Pons (tissue), 1 donor: ENCODE data around the gene DNMT3B.
A peak's percentile ranks its signal among the peaks of the same experiment; 100 is the strongest.
"Not testable (repeated sequence)": the region's sequence is repeated elsewhere in the genome, so short reads cannot be mapped to it uniquely, and the experiment has no call there.

Experiments used
- DNase-seq: peaks from one replicate; pipeline ENCODE4 v3.0.0-alpha.2; 2016; ENCODE audit warnings: low spot score

Gene DNMT3B

DNA sequence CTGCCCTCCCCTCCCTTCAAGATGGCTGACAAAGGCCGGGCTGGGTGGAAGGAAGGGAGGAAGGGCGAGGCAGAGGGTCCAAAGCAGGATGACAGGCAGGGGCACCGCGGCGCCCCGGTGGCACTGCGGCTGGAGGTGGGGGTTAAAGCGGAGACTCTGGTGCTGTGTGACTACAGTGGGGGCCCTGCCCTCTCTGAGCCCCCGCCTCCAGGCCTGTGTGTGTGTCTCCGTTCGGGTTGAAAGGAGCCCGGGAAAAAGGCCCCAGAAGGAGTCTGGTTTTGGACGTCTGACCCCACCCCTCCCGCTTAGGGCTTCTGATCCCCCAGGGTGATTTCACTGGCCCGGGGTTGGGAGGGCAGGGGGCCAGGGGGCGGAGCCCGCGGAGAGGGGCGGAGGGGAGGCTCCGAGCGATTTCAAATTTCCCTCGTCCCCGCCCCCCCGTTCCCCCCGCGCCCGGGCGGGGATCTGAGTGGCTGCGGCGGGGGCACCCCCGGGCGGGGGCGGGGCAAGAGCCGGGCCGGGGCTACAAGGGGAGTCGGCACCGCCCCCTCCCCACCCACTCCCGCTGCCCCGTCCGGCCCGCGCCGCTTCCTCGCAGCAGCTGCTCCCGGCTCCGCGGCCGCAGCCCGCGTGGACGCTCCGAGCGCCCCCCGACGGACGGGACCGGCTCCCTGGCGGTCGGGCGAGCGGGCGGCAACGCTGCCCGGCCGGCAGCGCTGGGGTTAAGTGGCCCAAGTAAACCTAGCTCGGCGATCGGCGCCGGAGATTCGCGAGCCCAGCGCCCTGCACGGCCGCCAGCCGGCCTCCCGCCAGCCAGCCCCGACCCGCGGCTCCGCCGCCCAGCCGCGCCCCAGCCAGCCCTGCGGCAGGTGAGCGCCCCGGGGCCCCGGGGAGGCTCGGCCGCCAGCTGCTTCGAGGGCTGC is at the start of gene DNMT3B:
TSS of gene DNMT3B (plus strand) at position 555 of the 923 bp plus-strand sequence. CDS start 17,939 bp downstream, outside the sequence.
- DNase-seq = peak; percentile 46

DNA sequence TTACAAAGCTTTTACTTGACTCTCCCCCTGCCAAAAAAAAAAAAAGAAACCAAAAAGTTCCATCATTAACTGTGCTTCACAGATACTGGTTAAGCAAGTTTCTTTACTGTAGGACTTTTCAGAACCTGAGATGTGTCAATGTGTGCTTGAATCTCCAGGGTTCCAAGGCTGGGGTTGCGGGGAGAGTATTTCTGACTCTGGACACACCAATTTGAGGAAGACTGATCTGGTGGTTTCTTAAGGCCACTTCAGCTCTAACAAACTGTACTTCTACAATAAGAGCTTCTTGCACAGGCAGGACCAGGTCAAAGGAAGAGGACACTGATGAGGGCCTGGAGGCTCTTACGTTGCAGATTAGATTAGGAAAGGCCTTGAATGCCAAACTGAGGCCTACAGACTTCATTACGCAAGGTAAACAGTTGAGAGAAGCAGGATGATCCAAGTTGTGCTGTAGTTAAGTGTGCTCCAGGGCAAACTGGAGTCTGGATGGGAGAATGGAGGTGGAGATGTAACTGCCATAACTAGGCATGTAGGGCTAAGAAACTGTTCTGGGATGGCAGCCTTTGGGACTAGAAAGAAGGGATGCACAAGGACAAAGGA is 43.3 kb upstream of the DNMT3B start:
- DNase-seq = no peak

DNA sequence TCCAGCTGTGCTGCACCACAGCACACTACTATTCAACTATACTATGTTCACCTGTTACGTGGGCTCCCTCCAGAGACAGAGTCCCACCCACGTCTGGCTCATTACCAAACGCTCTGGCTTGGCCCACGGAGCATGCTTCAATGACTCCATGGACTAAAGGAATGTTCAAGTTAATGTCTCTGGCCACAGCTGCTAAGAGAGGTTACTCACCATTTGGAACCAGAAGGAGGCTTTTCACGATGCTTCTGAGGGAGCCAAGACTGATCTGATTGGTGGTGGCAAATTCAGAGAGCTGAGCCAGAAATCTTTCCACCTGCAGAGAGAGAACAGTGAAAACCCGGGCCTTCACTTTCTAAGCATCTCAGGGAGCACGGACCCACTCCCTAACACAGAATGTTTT is 34.5 kb upstream of the DNMT3B start:
- DNase-seq = peak; percentile 20

DNA sequence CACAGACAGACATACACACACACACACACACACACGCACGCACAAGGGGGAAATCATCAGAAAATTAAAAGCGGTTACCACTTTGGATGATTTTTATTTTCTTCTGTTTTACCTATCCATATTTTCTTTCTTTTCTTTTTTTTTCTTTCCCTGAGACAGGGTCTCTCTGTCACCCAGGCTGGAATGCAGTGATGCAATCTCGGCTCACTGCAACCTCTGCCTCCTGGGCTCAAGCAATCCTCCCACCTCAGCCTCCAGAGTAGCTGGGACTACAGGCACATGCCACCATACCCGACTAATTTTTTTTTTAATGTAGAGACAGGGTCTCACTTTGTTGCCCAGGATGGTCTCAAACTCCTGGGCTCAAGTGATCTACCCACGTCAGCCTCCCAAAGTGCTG is 33.8 kb upstream of the DNMT3B start:
- not testable (repeated sequence) for DNase-seq

DNA sequence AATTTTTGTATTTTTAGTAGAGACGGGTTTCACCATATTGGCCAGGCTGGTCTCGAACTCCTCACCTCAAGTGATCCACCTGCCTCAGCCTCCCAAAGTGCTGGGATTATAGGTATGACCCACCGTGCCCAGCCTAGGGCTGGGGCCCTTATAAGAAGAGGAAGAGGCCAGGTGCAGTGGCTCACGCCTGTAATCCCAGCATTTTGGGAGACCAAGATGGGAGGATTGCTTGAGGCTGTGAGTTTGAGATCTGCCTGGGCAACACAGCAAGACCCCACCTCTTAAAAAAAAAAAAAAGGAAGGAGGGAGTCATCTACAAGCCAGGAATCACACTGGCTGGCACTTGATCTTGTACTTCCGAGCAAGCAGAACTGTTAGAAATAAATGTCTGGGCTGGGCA is 32.9 kb upstream of the DNMT3B start:
- not testable (repeated sequence) for DNase-seq

DNA sequence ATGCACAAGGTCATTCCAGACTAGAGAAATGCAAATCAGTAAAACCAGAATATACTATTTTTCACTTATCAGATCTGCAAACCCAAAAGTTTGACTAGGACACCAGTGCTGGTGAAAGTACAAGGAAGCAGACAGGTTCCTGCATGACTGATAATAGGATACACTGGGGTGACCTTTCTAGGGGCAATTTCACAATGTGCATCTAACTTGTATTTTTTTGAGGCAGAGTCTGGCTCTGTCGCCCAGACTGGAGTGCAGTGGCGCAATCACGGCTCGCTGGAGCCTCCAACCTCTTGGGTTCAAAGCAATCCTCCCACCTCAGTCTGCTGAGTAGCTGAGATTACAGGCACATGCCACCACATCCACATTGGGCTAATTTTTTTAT is 30.3 kb upstream of the DNMT3B start:
- DNase-seq = no peak

DNA sequence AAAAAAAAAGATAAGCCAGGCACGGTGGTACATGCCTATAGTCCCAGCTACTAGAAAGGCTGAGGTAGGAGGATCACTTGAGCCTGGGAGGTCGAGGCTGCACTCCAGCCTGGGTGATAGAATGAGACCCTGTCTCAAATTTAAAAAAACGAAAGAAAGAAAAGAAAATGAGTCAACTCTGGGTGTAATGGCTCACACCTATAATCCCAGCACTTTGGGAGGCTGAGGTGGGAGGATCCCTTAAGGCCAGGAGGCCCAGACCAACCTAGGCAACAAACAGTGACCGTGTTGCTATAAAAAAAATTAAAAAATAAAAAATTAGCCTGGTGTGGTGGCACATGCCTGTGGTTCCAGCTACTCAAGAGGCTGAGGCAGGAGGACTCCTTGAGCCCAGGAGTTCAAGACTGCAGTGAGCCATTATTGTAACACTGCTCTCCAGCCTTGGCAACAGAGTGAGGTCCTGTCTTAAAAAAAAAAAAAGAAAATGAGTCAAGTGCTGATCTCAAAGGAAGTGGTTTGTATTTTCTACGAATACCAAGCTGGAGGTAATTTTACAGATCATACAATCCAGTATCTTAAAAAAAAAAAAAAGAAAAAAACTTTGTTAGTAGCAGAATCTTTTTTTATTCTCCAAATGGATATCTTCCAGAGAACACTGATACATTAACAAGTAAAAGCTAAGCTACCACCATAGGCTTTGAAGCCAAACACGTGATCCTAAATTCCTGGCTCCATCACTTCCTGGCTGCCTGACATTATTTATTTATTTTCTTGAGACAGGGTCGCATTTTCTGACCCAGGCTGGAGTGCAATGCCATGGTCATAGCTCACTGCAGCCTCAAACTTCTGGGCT is 24.6 kb upstream of the DNMT3B start:
- no peak for DNase-seq

DNA sequence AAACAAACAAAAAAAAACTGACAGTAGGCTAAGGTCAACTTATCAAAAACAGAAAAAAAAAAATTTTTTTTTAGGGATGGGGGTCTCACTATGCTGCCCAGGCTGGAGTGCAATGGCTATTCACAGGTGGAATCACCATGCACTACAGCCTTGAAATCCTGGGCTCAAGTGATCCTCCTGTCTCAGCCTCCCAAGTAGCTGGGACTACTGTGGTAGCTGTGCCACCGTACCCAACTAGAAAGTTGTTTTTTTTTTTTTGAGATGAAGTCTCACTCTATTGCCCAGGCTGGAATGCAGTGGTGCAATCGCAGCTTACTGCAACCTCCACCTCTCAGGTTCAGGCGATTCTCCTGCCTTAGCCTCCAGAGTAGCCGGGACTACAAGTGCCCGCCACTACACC is 21.0 kb upstream of the DNMT3B start:
- DNase-seq = no peak

DNA sequence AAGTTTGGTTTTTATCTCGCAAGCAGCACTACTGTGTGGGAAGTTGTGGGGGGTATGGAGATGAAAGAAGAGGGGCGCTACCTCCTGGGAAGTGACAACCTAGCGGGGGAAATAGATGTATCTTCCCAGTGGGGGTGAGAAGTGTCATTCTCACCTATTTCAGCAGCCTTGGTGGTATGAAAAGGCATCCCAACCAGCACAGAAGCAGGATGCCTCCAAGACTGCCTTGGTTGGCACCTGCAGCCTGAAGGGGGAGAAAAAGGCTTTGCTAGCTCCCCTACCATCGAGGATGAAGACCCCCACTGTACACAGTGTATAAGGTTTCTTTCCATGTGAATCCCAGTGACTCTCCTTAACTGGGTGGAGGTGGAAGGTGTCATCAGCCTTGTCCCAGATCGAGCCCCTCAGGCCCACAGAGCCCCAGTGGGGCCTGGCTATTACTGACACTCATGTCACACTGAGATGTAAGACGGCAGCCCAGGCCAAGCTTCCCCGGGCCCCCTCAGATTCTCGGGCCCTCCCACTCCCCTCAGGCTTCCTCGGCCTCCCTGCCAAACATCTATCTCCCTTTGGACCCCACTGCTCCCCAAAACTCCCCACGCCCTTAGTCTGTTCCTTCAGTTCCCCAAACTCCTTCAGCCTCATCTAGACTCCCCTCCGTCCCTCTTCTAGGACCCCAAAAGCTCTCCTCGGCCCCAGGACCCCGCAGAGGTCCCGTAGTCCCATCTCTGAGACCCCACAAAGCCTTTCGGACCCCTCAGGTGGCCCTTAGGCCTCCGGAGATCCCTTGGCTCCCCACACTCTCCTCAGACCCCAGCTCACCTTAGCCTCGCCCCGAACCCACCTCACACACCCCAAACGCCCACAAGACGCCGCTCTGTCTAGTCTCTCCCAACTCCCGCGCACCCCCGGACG is 19.6 kb upstream of the DNMT3B start:
- DNase-seq = no peak

DNA sequence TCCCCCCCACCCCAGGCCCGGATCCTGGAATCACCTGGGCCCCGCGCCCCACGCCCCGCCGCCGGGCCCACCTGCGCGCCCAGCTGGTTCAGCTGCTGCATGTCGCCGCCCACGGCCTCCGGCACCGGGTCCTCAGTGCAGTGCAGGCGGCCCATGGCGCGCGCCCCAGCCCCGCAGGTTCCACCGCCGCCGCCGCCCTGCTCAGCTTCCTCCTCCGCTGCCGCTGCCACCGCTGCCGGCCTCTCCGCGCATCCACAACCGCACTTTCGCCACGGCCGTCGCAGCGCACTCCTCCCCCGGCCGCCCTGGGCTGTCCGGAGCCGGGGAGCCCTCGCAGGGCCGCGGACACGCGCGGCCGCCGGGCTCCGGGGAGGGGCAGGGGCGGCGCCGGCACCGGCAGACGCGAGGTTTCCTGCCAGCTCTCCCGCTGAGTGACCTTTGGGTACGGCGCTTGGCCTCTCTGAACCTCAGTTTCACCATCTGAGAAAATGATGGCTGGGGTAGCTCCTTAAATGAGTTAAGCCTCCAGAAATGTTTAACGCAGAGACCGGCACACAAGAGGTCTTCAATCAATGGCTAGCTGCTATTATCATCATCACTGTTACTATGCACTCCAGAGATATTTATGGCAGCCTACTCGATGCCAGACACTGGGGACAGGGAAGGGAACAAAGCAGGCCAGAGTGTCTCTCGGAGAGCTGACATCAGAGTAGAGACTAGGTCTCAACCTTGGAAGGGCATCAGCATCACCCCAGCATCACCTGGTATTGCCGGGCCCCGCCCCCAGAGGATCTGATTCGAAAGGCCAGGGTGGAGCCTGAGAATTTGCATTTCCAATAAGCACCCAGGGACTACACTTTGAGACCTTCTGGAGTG is 18.7 kb upstream of the DNMT3B start, which contains the start of gene COMMD7:
TSS of gene COMMD7 (minus strand) at position 231 of the 876 bp plus-strand sequence. CDS start at position 155, 76 bp downstream.
- peak; percentile 33 for DNase-seq

DNA sequence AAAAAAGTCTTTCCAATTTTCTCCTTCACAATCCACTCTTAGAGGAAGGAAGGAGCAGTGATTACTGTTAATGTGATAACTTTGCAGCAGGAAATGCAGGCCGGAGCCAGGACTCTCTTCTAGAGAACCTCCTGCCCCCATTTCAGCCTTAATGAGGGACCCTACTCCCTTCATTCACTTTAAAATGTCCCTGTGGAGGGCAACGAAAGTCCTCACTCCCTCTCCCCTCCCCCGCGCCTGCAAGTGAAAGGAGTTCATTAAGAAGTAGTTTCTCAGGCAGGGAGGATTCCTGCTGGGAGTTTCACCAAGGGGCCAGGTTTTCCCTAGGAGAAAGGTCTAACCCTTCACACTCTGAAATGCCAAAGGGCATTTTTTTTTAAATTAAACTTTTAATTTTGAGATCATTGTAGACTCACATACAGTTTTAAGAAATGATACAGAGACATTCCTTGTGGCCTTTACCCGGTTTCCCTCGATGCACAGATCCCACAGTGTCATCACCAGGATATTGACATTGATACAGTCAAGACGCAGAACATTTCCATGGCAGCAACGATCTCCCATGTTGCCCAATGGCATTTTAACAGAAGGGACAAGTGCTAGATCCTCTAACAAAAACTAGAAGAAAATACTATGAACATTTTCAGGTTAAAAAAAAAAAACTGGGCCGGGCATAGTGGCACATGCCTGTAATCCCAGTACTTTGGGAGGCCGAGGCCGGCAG is 12.1 kb upstream of the DNMT3B start:
- no peak for DNase-seq

DNA sequence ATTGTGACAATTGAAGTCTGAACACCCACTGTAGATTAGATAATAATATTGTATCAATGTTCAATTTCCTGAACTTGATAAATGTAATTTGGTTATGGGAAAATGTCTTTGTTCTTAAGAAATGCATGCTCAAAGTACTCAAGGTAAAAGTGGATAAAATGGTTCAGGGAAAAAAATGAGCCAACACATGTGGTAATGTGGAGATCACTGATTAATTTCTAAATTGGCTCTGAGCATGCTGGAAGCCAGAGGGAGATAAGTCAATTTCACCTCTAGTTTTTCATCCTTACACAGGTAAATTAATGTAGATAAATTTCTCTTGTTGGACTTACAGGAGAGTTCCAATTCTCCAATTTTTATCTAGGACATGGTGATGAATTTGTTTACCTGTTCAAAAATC is 10.9 kb upstream of the DNMT3B start:
- no peak for DNase-seq

DNA sequence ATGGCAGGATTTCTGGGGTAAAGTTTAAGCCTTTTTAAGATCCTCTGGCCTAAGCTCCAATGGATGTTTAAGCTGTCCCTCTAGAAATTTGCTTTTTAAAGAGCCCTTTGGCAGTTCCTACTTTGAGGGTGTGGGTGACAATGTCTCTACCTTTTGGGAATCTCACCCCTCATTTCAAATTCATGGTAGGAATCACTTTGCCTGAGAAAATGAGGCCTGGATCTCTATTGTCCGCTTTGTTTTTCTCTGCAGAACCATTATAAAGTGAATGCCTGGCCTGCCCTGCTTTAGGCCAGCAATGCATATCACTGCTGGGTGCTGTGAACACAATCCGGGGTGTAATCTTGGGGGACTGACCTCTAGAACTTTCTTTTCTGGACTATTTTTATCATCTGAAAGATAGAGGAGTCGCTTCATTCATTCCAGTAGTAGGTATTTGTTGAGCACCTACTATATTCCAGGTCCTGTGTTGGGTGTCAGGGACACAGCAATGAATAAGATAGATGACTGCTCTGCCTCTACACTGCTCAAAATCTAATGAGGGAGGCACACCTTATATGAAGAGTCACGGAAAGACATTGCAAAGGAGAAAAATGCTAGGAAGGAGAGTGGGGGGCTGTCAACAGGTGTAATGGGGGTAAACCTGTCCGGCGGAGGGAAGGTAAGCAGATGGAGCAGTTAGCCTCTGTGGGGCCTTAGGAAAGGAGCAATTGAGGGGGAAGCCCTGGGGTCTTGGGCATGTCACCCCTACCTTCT is 10.3 kb upstream of the DNMT3B start:
- no peak for DNase-seq

DNA sequence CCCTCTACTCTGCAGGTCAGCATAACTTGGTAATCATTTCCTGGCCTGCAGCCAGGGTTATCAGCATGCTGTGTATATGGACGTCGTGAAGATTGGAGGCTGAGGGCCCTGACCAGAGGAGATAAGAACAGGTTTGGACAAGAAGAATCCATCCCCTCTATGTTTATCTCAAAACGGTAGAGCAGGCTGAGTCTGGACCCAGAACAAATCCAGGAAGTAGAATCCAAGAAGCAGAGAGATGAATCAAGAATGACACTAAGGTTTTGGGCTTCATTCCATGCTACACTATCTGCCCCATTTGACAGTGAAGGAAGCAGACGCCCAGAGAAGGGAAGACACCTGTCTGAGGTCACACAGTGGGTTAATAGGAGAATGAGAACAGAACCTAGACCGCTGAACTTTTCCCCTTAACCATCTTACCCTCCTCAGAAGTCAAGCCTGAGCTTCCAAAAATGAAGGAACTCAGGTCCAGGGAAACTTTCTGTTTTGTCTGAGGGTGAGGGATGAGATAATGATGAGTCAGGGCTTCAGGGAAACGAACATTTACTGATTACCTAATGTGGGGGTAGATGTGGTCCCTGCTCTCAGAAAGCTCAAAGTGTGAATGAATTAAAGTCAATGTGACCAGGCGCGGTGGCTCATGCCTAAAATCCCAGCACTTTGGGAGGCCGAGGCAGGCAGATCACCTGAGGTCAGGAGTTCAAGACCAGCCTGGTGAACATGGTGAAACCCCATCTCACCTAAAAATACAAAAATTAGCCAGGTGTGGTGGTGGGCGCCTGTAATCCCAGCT is 9.5 kb upstream of the DNMT3B start:
- DNase-seq = no peak

DNA sequence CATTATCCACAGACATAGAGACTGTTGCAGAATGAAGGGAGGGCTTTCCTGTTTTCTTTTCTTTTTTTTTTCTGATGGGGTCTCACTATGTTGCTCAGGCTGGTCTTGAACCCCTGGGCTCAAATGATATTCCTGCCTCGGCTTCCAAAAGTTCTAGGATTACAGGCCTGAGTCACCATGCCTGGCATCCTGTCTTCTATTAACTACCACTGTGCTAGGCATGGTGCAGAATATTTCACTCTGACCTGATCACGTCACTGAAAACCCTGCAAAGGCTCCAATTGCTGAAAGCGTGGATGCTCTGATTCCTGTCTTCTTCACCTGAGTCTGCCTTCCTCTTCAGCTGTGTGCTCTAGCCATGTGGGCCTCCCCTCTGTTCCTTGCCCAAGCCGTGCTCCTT is 8.5 kb upstream of the DNMT3B start:
- DNase-seq = no peak

DNA sequence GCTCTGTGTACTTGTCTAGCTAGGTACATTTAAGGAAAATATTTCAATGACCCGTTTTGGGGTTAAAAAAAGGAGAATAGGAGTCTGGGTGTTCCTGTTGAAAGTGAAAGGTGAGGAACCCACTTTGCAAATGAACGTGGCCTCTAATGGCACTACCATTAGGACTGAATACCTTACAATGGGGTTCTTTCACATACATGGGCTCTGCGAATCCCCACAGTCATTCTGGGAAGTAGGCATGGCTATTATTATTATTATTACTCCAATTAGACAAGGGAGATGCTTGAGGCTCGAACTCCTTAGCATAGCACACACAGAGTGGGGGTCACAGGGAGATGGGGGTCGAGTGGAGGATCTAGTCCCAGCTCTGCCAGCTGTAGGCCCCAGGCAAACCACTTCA is 6.0 kb upstream of the DNMT3B start:
- DNase-seq = no peak

DNA sequence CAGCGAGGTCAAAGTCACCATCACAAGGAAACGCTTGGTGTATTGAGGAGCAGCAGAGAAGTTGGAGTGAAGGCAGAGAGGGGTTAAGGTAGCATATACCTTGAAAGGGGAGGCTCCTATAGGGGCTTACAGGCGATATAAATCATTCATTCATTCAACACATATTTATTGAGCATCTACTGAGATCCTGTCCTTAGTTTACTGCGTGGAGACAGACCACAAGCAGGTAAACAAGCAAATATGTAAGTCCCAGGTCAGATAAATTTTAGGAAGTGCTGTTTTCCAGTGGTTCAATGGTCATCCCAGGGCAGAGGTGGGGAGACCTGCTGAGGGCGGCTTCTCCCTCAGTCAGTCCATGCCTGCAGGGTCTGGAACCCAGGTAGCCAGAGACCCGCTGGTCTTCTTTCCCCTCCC is 761 bp upstream of the DNMT3B start:
- no peak for DNase-seq

DNA sequence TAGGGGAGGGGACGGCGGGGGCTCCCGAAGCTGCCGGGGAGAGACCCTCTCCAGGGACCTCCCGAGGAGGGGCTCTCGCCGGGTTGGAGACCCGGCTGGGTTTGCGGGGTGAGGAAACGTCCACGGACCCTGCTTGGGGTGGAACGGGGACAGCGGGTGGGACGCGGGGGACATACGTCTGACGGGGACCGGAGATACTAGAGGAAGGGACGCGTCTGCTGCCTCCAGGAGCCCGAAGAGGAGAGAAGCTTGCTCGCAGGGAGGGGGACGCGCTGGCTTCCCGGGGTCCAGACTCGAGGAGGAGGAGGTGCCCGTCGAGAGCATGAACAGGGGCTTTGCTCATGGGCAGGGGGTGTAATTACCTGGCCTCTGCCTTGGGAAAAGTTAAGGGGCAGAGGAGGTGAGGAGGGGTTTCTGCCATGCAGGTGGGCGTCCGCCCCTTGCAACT is 593 bp downstream of the DNMT3B start:
- no peak for DNase-seq
